ENCODE measurements around the gene ATP1A3.

DNA sequence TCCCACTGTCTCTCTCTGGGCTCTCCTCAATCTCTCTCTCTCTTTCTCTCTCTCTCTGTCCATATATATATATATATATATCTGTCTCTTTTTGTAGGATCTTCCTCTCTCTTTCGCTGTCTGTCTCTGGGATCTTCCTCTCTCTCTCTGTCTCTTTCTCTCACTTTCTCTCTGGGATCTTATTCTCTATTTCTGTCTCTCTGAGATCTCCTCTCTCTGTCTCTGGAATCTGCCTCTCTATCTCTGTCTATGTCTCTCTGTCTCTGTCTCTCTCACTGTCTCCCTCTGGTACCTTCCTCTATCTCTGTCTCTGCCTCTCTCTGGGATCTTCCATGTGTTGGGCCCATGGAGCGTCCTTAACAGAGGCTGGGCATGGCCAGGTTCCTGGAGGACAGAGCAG lies 3.4 kb downstream of the ATP1A3 start:
- TF ChIP-seq, protein P1, sequence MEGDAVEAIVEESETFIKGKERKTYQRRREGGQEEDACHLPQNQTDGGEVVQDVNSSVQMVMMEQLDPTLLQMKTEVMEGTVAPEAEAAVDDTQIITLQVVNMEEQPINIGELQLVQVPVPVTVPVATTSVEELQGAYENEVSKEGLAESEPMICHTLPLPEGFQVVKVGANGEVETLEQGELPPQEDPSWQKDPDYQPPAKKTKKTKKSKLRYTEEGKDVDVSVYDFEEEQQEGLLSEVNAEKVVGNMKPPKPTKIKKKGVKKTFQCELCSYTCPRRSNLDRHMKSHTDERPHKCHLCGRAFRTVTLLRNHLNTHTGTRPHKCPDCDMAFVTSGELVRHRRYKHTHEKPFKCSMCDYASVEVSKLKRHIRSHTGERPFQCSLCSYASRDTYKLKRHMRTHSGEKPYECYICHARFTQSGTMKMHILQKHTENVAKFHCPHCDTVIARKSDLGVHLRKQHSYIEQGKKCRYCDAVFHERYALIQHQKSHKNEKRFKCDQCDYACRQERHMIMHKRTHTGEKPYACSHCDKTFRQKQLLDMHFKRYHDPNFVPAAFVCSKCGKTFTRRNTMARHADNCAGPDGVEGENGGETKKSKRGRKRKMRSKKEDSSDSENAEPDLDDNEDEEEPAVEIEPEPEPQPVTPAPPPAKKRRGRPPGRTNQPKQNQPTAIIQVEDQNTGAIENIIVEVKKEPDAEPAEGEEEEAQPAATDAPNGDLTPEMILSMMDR (IDR thresholded peaks at IDR 0.05) = no peak
- TF ChIP-seq ZFX (IDR thresholded peaks at IDR 0.05; ENCODE audit: borderline replicate concordance) = no peak
